HepG2 (cell line): ENCODE data around the gene GNAI2. TPM values are rescaled to one million over a fixed set of nuclear protein-coding genes. Genes with fewer than 3 reads are reported as not detected.

ENCODE experiments used
- JARID2 ChIP-seq: sonication (generic); formaldehyde crosslinking; IDR thresholded peaks from 2 replicates; pipeline ENCODE4 v1.8.1; 2023; ENCODE audit warnings: missing genetic modification reagents, inconsistent platforms; ENCODE audit not compliant: insufficient replicate concordance
- NFKBIZ ChIP-seq: IDR thresholded peaks from 2 replicates; pipeline ENCODE4 v1.6.1; 2018; ENCODE audit warnings: missing genetic modification reagents, missing compliant biosample characterization
- PHB2 ChIP-seq: fragments of 450-650 bp; IDR thresholded peaks from 2 replicates; pipeline ENCODE4 v1.6.1; 2018; ENCODE audit not compliant: partially characterized antibody
- polyA plus RNA-seq, 8 experiments: library from polyadenylated mRNA; depleted of rRNA in 3 of 8; stranded (reverse) in 7 of 8; unstranded in 1 of 8; fragments of >200 nt; fragmentation: Illumina TruSeq in 4 of 8; extraction: Trizol in 4 of 8; gene quantifications; 2 replicates each; pipeline versions ENCODE4 v1.2.1 to v1.2.3, GENCODE V29; 2011 to 2016; ENCODE audit warnings: low read depth in 4 of 8, missing spikeins in 1 of 8, mixed read lengths in 1 of 8; ENCODE audit not compliant: insufficient read depth in 1 of 8
- total RNA-seq, 5 experiments: library from RNA; depleted of rRNA; stranded (reverse); fragments of >200 nt; fragmentation: Illumina TruSeq; extraction: Trizol; gene quantifications; 2 replicates each; pipeline ENCODE4 v1.2.3, GENCODE V29; 2016; ENCODE audit warnings: low read depth in 1 of 5
- TF ChIP-seq, protein P1 (sequence below), 2 experiments: sonication (generic) in 1 of 2; formaldehyde crosslinking in 1 of 2; IDR thresholded peaks; 2 replicates each; pipeline versions ENCODE4 v1.5.1 to v1.6.1; 2011 to 2020; ENCODE audit warnings: borderline replicate concordance in 1 of 2, low read depth in 1 of 2, low read length in 1 of 2, mild to moderate bottlenecking in 1 of 2, missing genetic modification reagents in 1 of 2, moderate library complexity in 1 of 2
- TF ChIP-seq, protein P2 (sequence below): sonication (generic); formaldehyde crosslinking; IDR thresholded peaks from 2 replicates; pipeline ENCODE4 v1.5.1; 2020; ENCODE audit warnings: missing genetic modification reagents, mild to moderate bottlenecking, borderline replicate concordance
- TF ChIP-seq, protein P3 (sequence below): fragments of 450-650 bp; IDR thresholded peaks from 2 replicates; pipeline ENCODE4 v1.6.1; 2017; ENCODE audit warnings: mild to moderate bottlenecking
- TF ChIP-seq, protein P4 (sequence below): sonication (generic); formaldehyde crosslinking; IDR thresholded peaks from 2 replicates; pipeline ENCODE4 v1.9.0; 2021; ENCODE audit warnings: missing genetic modification reagents, borderline replicate concordance

The GNAI2 gene
- total and polyA plus RNA-seq, 2 of the 13 experiments (the other 11 are each of a cell fraction or from before 2014, with no cell fraction given): 51.1 to 66.2 TPM

DNA sequence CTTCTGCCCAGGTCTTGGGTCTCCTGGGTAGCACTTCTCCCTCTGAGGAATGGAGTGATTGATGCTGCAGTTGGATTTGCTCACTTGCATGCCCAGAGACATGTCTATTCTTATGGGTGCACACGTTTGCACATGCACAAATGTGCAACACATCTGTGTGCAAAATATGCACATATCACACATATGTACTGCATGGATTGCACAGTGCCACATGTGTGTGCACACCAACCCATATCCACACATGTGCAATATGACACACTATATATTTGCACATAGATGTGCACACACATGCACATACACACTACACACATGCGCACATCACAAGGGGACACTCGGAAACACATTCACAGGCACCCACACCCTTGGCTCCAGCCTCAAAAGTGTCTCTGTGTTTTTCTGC lies 32.3 kb downstream of the GNAI2 start (continued):
- TF ChIP-seq, protein P1, sequence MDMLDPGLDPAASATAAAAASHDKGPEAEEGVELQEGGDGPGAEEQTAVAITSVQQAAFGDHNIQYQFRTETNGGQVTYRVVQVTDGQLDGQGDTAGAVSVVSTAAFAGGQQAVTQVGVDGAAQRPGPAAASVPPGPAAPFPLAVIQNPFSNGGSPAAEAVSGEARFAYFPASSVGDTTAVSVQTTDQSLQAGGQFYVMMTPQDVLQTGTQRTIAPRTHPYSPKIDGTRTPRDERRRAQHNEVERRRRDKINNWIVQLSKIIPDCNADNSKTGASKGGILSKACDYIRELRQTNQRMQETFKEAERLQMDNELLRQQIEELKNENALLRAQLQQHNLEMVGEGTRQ (IDR thresholded peaks at IDR 0.05; ENCODE audit: low read depth, low read length): no peak
- TF ChIP-seq, protein P1 (CRISPR knock-in tag; IDR thresholded peaks at IDR 0.05; ENCODE audit: borderline replicate concordance): no peak
- TF ChIP-seq, protein P2, sequence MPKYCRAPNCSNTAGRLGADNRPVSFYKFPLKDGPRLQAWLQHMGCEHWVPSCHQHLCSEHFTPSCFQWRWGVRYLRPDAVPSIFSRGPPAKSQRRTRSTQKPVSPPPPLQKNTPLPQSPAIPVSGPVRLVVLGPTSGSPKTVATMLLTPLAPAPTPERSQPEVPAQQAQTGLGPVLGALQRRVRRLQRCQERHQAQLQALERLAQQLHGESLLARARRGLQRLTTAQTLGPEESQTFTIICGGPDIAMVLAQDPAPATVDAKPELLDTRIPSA (CRISPR knock-in tag): no peak
- TF ChIP-seq, protein P3, sequence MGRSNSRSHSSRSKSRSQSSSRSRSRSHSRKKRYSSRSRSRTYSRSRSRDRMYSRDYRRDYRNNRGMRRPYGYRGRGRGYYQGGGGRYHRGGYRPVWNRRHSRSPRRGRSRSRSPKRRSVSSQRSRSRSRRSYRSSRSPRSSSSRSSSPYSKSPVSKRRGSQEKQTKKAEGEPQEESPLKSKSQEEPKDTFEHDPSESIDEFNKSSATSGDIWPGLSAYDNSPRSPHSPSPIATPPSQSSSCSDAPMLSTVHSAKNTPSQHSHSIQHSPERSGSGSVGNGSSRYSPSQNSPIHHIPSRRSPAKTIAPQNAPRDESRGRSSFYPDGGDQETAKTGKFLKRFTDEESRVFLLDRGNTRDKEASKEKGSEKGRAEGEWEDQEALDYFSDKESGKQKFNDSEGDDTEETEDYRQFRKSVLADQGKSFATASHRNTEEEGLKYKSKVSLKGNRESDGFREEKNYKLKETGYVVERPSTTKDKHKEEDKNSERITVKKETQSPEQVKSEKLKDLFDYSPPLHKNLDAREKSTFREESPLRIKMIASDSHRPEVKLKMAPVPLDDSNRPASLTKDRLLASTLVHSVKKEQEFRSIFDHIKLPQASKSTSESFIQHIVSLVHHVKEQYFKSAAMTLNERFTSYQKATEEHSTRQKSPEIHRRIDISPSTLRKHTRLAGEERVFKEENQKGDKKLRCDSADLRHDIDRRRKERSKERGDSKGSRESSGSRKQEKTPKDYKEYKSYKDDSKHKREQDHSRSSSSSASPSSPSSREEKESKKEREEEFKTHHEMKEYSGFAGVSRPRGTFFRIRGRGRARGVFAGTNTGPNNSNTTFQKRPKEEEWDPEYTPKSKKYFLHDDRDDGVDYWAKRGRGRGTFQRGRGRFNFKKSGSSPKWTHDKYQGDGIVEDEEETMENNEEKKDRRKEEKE: no peak
- TF ChIP-seq PHB2 (no peak), NFKBIZ (no peak), JARID2 (no peak)
- TF ChIP-seq, protein P4, sequence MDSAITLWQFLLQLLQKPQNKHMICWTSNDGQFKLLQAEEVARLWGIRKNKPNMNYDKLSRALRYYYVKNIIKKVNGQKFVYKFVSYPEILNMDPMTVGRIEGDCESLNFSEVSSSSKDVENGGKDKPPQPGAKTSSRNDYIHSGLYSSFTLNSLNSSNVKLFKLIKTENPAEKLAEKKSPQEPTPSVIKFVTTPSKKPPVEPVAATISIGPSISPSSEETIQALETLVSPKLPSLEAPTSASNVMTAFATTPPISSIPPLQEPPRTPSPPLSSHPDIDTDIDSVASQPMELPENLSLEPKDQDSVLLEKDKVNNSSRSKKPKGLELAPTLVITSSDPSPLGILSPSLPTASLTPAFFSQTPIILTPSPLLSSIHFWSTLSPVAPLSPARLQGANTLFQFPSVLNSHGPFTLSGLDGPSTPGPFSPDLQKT: no peak
